ENCODE results near the gene FOXD4.
"Not testable (repeated sequence)": the region's sequence is repeated elsewhere in the genome, so short reads cannot be mapped to it uniquely, and the experiment has no call there.

Gene FOXD4

GRCh38 chr9:117995-118467 is at the start of gene FOXD4:
Gene FOXD4 (minus strand): TSS chr9:118417. CDS start chr9:118119, 298 bp downstream.
- not testable (repeated sequence) for H3F3A ChIP-seq (ENCODE audit: insufficient read depth, low read length); DNase-seq; H3K9ac ChIP-seq (ENCODE audit: low read length); H3K9me2 ChIP-seq (replicated peaks; ENCODE audit: insufficient read depth, low read length); H3K27me3 ChIP-seq (replicated peaks; ENCODE audit: insufficient read depth, low read length); H3K4me1 ChIP-seq (ENCODE audit: low read length); H4K20me1 ChIP-seq (ENCODE audit: insufficient read depth, low read length); H3K79me2 ChIP-seq (ENCODE audit: low read length); H3K36me3 ChIP-seq (replicated peaks; ENCODE audit: insufficient read depth, low read length); H3K27ac ChIP-seq (ENCODE audit: low read length); H3K9me3 ChIP-seq (replicated peaks; ENCODE audit: insufficient read depth, low read length); H2AFZ ChIP-seq (ENCODE audit: low read length); H3K4me2 ChIP-seq (ENCODE audit: low read depth, low read length); H3K4me3 ChIP-seq (ENCODE audit: low read length)

DNA sequence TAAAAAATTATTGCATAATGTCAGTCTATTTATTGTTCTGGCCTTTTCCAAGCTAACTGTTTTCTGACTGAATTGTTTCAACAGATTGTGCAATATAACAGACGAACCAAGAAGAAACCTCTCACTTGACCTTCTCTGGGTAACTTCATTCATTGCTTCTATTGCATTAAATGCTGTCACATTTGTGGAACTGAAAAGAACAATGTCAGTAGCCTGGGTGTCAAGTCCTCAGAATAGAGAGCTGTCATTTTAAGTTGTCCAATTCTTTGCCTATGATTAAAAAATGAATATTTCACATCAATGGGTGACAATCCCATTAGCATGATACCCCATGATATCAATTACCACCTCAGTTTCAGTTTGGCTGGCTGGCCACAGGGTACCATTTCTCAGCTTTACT is 41.7 kb upstream of the FOXD4 start:
- H3K4me3 ChIP-seq (ENCODE audit: low read length); H3K4me1 ChIP-seq (ENCODE audit: low read length); H2AFZ ChIP-seq (ENCODE audit: low read length); DNase-seq; H3K9me3 ChIP-seq (replicated peaks; ENCODE audit: insufficient read depth, low read length); H3K9me2 ChIP-seq (replicated peaks; ENCODE audit: insufficient read depth, low read length); H3K79me2 ChIP-seq (ENCODE audit: low read length); H3F3A ChIP-seq (ENCODE audit: insufficient read depth, low read length); H4K20me1 ChIP-seq (ENCODE audit: insufficient read depth, low read length); H3K9ac ChIP-seq (ENCODE audit: low read length); H3K27me3 ChIP-seq (replicated peaks; ENCODE audit: insufficient read depth, low read length); H3K36me3 ChIP-seq (replicated peaks; ENCODE audit: insufficient read depth, low read length); H3K4me2 ChIP-seq (ENCODE audit: low read depth, low read length); H3K27ac ChIP-seq (ENCODE audit: low read length): not testable (repeated sequence)

- not testable (repeated sequence) for H3K9me2 ChIP-seq (replicated peaks; ENCODE audit: insufficient read depth, low read length); H3K4me1 ChIP-seq (ENCODE audit: low read length); H3K9me3 ChIP-seq (replicated peaks; ENCODE audit: insufficient read depth, low read length); H3K36me3 ChIP-seq (replicated peaks; ENCODE audit: insufficient read depth, low read length); DNase-seq; H4K20me1 ChIP-seq (ENCODE audit: insufficient read depth, low read length); H3K4me2 ChIP-seq (ENCODE audit: low read depth, low read length); H3K79me2 ChIP-seq (ENCODE audit: low read length); H3K27ac ChIP-seq (ENCODE audit: low read length); H3K4me3 ChIP-seq (ENCODE audit: low read length); H3K9ac ChIP-seq (ENCODE audit: low read length); H3F3A ChIP-seq (ENCODE audit: insufficient read depth, low read length); H3K27me3 ChIP-seq (replicated peaks; ENCODE audit: insufficient read depth, low read length); H2AFZ ChIP-seq (ENCODE audit: low read length)
These were observed 33.0 kb upstream of the FOXD4 start for GRCh38 chr9:151173-151572.

- H3K27ac ChIP-seq (ENCODE audit: low read length); H3K4me3 ChIP-seq (ENCODE audit: low read length); H3K4me1 ChIP-seq (ENCODE audit: low read length); H3K36me3 ChIP-seq (replicated peaks; ENCODE audit: insufficient read depth, low read length); H3F3A ChIP-seq (ENCODE audit: insufficient read depth, low read length); H3K4me2 ChIP-seq (ENCODE audit: low read depth, low read length); H3K9ac ChIP-seq (ENCODE audit: low read length); H3K9me2 ChIP-seq (replicated peaks; ENCODE audit: insufficient read depth, low read length); DNase-seq; H4K20me1 ChIP-seq (ENCODE audit: insufficient read depth, low read length); H3K79me2 ChIP-seq (ENCODE audit: low read length); H3K9me3 ChIP-seq (replicated peaks; ENCODE audit: insufficient read depth, low read length); H2AFZ ChIP-seq (ENCODE audit: low read length); H3K27me3 ChIP-seq (replicated peaks; ENCODE audit: insufficient read depth, low read length): not testable (repeated sequence)
These were observed 21.7 kb upstream of the FOXD4 start for GRCh38 chr9:139880-140279.

DNA sequence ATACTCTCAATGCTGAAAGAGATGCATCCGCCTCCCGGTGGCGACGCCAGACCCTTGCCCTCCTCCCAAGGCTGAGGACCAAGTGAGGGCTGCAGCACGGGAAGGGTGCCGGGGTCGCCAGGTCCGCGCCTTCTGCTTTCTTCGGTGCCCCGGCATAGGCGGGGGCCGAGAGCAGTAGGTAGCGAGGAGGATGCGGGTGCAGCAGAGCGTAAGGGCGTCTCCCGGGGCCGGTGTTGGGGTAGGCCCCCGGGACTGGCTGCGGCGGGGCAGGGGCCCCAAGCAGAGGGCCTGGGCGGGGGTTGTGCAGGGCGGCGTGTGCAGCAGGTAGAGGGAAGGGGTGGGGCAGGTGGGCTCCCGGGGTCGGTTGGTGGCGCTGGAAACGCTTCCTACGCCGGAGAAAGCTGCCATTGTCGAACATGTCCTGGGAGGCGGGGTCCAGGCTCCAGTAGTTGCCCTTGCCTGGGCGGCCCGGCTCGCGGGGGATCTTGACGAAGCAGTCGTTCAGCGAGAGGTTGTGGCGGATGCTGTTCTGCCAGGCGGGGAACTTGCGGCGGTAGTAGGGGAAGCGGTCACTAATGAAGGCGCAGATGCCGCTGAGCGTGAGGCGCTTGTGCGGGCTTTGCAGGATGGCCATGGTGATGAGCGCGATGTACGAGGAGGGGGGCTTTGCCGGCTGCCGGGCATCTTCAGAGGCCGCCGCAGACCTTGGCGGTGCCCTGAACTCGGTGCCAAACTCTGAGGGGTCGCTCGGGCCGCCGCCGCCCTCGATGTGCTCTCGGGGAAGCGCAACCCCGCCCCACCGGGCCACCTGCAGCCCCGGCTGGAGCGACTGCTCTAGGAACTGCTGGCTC is 848 bp downstream of the FOXD4 start:
- not testable (repeated sequence) for H3K4me3 ChIP-seq (ENCODE audit: low read length); H3F3A ChIP-seq (ENCODE audit: insufficient read depth, low read length); H3K9me3 ChIP-seq (replicated peaks; ENCODE audit: insufficient read depth, low read length); H3K27me3 ChIP-seq (replicated peaks; ENCODE audit: insufficient read depth, low read length); H3K4me2 ChIP-seq (ENCODE audit: low read depth, low read length); H3K9ac ChIP-seq (ENCODE audit: low read length); H2AFZ ChIP-seq (ENCODE audit: low read length); H3K79me2 ChIP-seq (ENCODE audit: low read length); H3K27ac ChIP-seq (ENCODE audit: low read length); H3K9me2 ChIP-seq (replicated peaks; ENCODE audit: insufficient read depth, low read length); DNase-seq; H3K36me3 ChIP-seq (replicated peaks; ENCODE audit: insufficient read depth, low read length); H4K20me1 ChIP-seq (ENCODE audit: insufficient read depth, low read length); H3K4me1 ChIP-seq (ENCODE audit: low read length)

GRCh38 chr9:116239-117077 is 1.8 kb downstream of the FOXD4 start:
- H3K27me3 ChIP-seq (replicated peaks; ENCODE audit: insufficient read depth, low read length); H3K9me3 ChIP-seq (replicated peaks; ENCODE audit: insufficient read depth, low read length); H4K20me1 ChIP-seq (ENCODE audit: insufficient read depth, low read length); H3K79me2 ChIP-seq (ENCODE audit: low read length); H3K4me1 ChIP-seq (ENCODE audit: low read length); H3K9me2 ChIP-seq (replicated peaks; ENCODE audit: insufficient read depth, low read length); H3K4me3 ChIP-seq (ENCODE audit: low read length); H3K27ac ChIP-seq (ENCODE audit: low read length); DNase-seq; H3K36me3 ChIP-seq (replicated peaks; ENCODE audit: insufficient read depth, low read length); H3K9ac ChIP-seq (ENCODE audit: low read length); H3F3A ChIP-seq (ENCODE audit: insufficient read depth, low read length); H3K4me2 ChIP-seq (ENCODE audit: low read depth, low read length); H2AFZ ChIP-seq (ENCODE audit: low read length): not testable (repeated sequence)

DNA sequence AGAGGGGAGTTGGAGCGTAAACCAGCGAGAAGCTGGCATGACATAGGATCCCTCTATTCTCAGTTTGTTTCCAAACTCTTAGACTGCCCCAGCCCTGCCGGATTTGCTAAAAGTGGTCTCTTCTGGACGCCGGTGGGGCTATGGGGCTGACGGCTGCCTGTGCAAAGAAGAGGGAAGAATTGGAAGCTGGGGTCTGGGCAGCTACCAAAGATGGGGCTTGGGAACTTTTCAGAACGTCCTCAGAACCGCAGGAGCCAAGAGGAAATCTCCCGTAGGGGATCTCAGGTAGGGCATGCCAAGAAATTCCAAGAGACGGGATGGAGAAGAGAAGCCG is 3.1 kb downstream of the FOXD4 start:
- not testable (repeated sequence) for H3K27me3 ChIP-seq (replicated peaks; ENCODE audit: insufficient read depth, low read length); H2AFZ ChIP-seq (ENCODE audit: low read length); H3F3A ChIP-seq (ENCODE audit: insufficient read depth, low read length); H3K27ac ChIP-seq (ENCODE audit: low read length); H3K36me3 ChIP-seq (replicated peaks; ENCODE audit: insufficient read depth, low read length); H3K4me1 ChIP-seq (ENCODE audit: low read length); H3K4me3 ChIP-seq (ENCODE audit: low read length); H3K79me2 ChIP-seq (ENCODE audit: low read length); DNase-seq; H3K9me2 ChIP-seq (replicated peaks; ENCODE audit: insufficient read depth, low read length); H3K4me2 ChIP-seq (ENCODE audit: low read depth, low read length); H3K9ac ChIP-seq (ENCODE audit: low read length); H3K9me3 ChIP-seq (replicated peaks; ENCODE audit: insufficient read depth, low read length); H4K20me1 ChIP-seq (ENCODE audit: insufficient read depth, low read length)
